Naive B cell (primary cell): ENCODE results near the gene HDAC1. TPM values are rescaled to one million over a fixed set of nuclear protein-coding genes. Genes with fewer than 3 reads are reported as not detected.

ENCODE experiments used
- ATAC-seq, 2 donors: fragments of 150-1000 bp; cut with Tn5 transposase; 2 replicates each; pipeline ENCODE4 v1.10.0; 2021; ENCODE audit warnings: low read depth in 2 of 2, mild to moderate bottlenecking in 2 of 2, moderate library complexity in 2 of 2
- DNase-seq: peaks from one replicate; pipeline ENCODE4 v3.0.0; 2022
- H3K27ac Mint-ChIP-seq, 6 donors: one replicate each; pipeline ENCODE4 v1.8.0; 2020 to 2022; ENCODE audit warnings: mild to moderate bottlenecking in 6 of 6, mixed read lengths in 6 of 6, moderate library complexity in 5 of 6, inconsistent platforms in 2 of 6
- H3K27me3 Mint-ChIP-seq, 3 donors: one replicate each; pipeline ENCODE4 v1.8.0; 2021 to 2022; ENCODE audit warnings: mixed read lengths in 3 of 3, mild to moderate bottlenecking in 1 of 3
- H3K36me3 Mint-ChIP-seq, 2 donors: one replicate each; pipeline ENCODE4 v1.8.0; 2020 to 2022; ENCODE audit warnings: mixed read lengths in 2 of 2, inconsistent platforms in 1 of 2, mild to moderate bottlenecking in 1 of 2
- H3K4me1 Mint-ChIP-seq, 3 donors: one replicate each; pipeline ENCODE4 v1.8.0; 2020 to 2022; ENCODE audit warnings: mixed read lengths in 3 of 3, inconsistent platforms in 1 of 3, mild to moderate bottlenecking in 1 of 3, moderate library complexity in 1 of 3
- H3K4me3 Mint-ChIP-seq, 8 donors: one replicate each; pipeline ENCODE4 v1.8.0; 2020 to 2022; ENCODE audit warnings: mild to moderate bottlenecking in 8 of 8, mixed read lengths in 8 of 8, moderate library complexity in 8 of 8, inconsistent platforms in 2 of 8
- H3K9me3 Mint-ChIP-seq, 7 donors: one replicate each; pipeline ENCODE4 v1.8.0; 2020 to 2022; ENCODE audit warnings: mixed read lengths in 7 of 7, mild to moderate bottlenecking in 5 of 7, inconsistent platforms in 2 of 7, moderate library complexity in 1 of 7
- polyA plus RNA-seq, 6 donors: library from polyadenylated mRNA; unstranded; fragments of 300-500 nt; fragmentation: Illumina TruSeq; gene quantifications; one replicate each; pipeline ENCODE4 v1.2.3, GENCODE V29; 2021; ENCODE audit warnings: low read depth in 6 of 6

Gene HDAC1
- polyA plus RNA-seq = 100 to 1,000 TPM; 179 to 253 (median 204) TPM

- H3K36me3 Mint-ChIP-seq = peaks cover 0 to 4% of the 10 kb centered on the region in 2 donors
Measured at GRCh38 chr1:32291708-32292538, at the start of gene HDAC1. Gene HDAC1 (plus strand): TSS chr1:32292083. CDS start chr1:32292170, 87 bp downstream.

GRCh38 chr1:32242341-32242851 is 49.5 kb upstream of the HDAC1 start:
- peaks cover 27 to 47% (median 40%) of the 10 kb centered on the region in 3 donors for H3K4me1 Mint-ChIP-seq
- no peaks in the 10 kb centered on the region for H3K36me3 Mint-ChIP-seq
- H3K4me3 Mint-ChIP-seq = peak overlapping the region in 7 of 8 donors; percentile 26 to 95 (median 92)
- H3K27ac Mint-ChIP-seq = peak overlapping the region in 2 of 6 donors; percentile 47 to 79
- H3K27me3 Mint-ChIP-seq = no peaks in the 10 kb centered on the region
- DNase-seq (no peak), ATAC-seq (no peak)
- H3K9me3 Mint-ChIP-seq = no peaks in the 10 kb centered on the region

More at GRCh38 chr1:32291708-32292538, at the start of gene HDAC1:
- Mint-ChIP-seq H3K9me3 (no peaks in the 10 kb centered on the region), H3K4me3 (peak within 1 kb of the TSS; percentile 91 to 100 (median 99)), H3K4me1 (peaks cover 29 to 62% (median 45%) of the 10 kb centered on the region in 3 donors), H3K27ac (peak within 1 kb of the TSS; percentile 95 to 98 (median 98)), H3K27me3 (no peaks in the 10 kb centered on the region)
- DNase-seq (peak; percentile 96), ATAC-seq (peak; percentile 95 to 97)

- Mint-ChIP-seq H3K27me3 (no peaks in the 10 kb centered on the region), H3K36me3 (no peaks in the 10 kb centered on the region), H3K9me3 (no peaks in the 10 kb centered on the region), H3K4me3 (peak within 1 kb of the TSS; percentile 40 to 93 (median 80)), H3K27ac (peak within 1 kb of the TSS; percentile 62 to 98 (median 85)), H3K4me1 (peaks cover 54 to 73% (median 72%) of the 10 kb centered on the region in 3 donors)
- DNase-seq = no peak
- no peak for ATAC-seq
Measured at GRCh38 chr1:32246888-32247273, 45.0 kb upstream of the HDAC1 start, which contains the start of gene FAM167B. Gene FAM167B (plus strand): TSS chr1:32247222. CDS start chr1:32247422, 200 bp downstream.

DNA sequence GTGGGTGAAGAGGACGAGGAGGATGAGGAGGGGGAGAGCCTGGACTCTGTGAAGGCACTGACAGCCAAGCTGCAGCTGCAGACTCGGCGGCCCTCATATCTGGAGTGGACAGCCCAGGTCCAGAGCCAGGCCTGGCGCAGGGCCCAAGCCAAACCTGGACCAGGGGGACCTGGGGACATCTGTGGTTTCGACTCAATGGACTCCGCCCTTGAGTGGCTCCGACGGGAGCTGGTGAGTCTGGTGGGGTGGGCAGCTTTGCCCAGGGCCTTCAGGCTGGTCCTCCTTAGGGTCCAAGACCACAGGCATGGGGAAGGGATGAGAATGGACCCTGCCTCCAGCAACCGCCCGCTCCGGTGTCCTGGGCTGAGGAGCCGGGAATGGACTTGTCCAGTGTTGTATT is 44.4 kb upstream of the HDAC1 start:
- H3K4me1 Mint-ChIP-seq = peaks cover 55 to 73% (median 72%) of the 10 kb centered on the region in 3 donors
- no peak for ATAC-seq
- H3K9me3 Mint-ChIP-seq = no peaks in the 10 kb centered on the region
- peak overlapping the region in 3 of 6 donors; percentile 5 to 98 (median 91) for H3K27ac Mint-ChIP-seq
- no peak for DNase-seq
- H3K4me3 Mint-ChIP-seq = peak overlapping the region in 7 of 8 donors; percentile 40 to 93 (median 79)
- no peaks in the 10 kb centered on the region for H3K27me3 Mint-ChIP-seq
- H3K36me3 Mint-ChIP-seq = no peaks in the 10 kb centered on the region

GRCh38 chr1:32247983-32248889 is 43.6 kb upstream of the HDAC1 start:
- H3K27me3 Mint-ChIP-seq = no peaks in the 10 kb centered on the region
- peak; percentile 66 for DNase-seq
- peak overlapping the region; percentile 44 to 93 (median 84) for H3K4me3 Mint-ChIP-seq
- no peaks in the 10 kb centered on the region for H3K36me3 Mint-ChIP-seq
- peaks cover 55 to 77% (median 76%) of the 10 kb centered on the region in 3 donors for H3K4me1 Mint-ChIP-seq
- no peaks in the 10 kb centered on the region for H3K9me3 Mint-ChIP-seq
- ATAC-seq = no peak
- peak overlapping the region; percentile 62 to 99 (median 91) for H3K27ac Mint-ChIP-seq

GRCh38 chr1:32249831-32250525 is 41.9 kb upstream of the HDAC1 start:
- Mint-ChIP-seq H3K27me3 (no peaks in the 10 kb centered on the region), H3K4me3 (peak overlapping the region; percentile 76 to 92 (median 85)), H3K9me3 (no peaks in the 10 kb centered on the region), H3K27ac (peak overlapping the region; percentile 95 to 99 (median 98)), H3K4me1 (peaks cover 62 to 90% (median 89%) of the 10 kb centered on the region in 3 donors), H3K36me3 (no peaks in the 10 kb centered on the region)
- ATAC-seq = peak; percentile 87 to 89
- DNase-seq = peak; percentile 92

- Mint-ChIP-seq H3K27ac (peak within 1 kb of the TSS; percentile 95 to 99 (median 98)), H3K4me3 (peak within 1 kb of the TSS; percentile 76 to 92 (median 87)), H3K9me3 (no peaks in the 10 kb centered on the region), H3K4me1 (peaks cover 61 to 90% (median 83%) of the 10 kb centered on the region in 3 donors), H3K27me3 (no peaks in the 10 kb centered on the region), H3K36me3 (no peaks in the 10 kb centered on the region)
- ATAC-seq (peak; percentile 13), DNase-seq (peak; percentile 62)
Measured at GRCh38 chr1:32250893-32251716, 40.8 kb upstream of the HDAC1 start, which contains the start of gene LCK. Gene LCK (plus strand): TSS chr1:32251265. CDS start chr1:32274330, 23,065 bp downstream.

GRCh38 chr1:32255072-32256071 is 36.5 kb upstream of the HDAC1 start:
- no peaks in the 10 kb centered on the region for H3K36me3 Mint-ChIP-seq
- no peak for DNase-seq
- H3K27me3 Mint-ChIP-seq = no peaks in the 10 kb centered on the region
- peaks cover 35 to 68% (median 41%) of the 10 kb centered on the region in 3 donors for H3K4me1 Mint-ChIP-seq
- no peak for ATAC-seq
- no peaks in the 10 kb centered on the region for H3K9me3 Mint-ChIP-seq
- peak overlapping the region in 2 of 8 donors; percentile 27 to 44 for H3K4me3 Mint-ChIP-seq
- peak overlapping the region in 2 of 6 donors; percentile 32 to 44 for H3K27ac Mint-ChIP-seq

GRCh38 chr1:32256473-32257226 is 35.2 kb upstream of the HDAC1 start:
- no peak for ATAC-seq
- Mint-ChIP-seq H3K9me3 (no peaks in the 10 kb centered on the region), H3K36me3 (no peaks in the 10 kb centered on the region), H3K27ac (peak overlapping the region in 3 of 6 donors; percentile 38 to 74 (median 66)), H3K4me3 (no peak overlapping the region), H3K4me1 (peaks cover 28 to 60% (median 33%) of the 10 kb centered on the region in 3 donors), H3K27me3 (no peaks in the 10 kb centered on the region)
- DNase-seq = no peak

GRCh38 chr1:32257227-32257508 is 34.7 kb upstream of the HDAC1 start:
- Mint-ChIP-seq H3K4me3 (no peak overlapping the region), H3K9me3 (no peaks in the 10 kb centered on the region), H3K27ac (peak overlapping the region in 1 of 6 donors; percentile 66), H3K36me3 (no peaks in the 10 kb centered on the region), H3K27me3 (no peaks in the 10 kb centered on the region), H3K4me1 (peaks cover 22 to 55% (median 28%) of the 10 kb centered on the region in 3 donors)
- ATAC-seq = no peak
- no peak for DNase-seq
